Trophoblast cell (in vitro differentiated cells and primary cell): ENCODE measurements around the gene ADAMTS15.

ENCODE experiments used
- DNase-seq, 2 donors: peaks; one replicate each; pipeline ENCODE4 v3.0.0-alpha.2; 2016
- H2AFZ ChIP-seq: 2 replicates; pipeline ENCODE4 v1.6.1; 2013; ENCODE audit warnings: low read length, moderate library complexity, mild to moderate bottlenecking; ENCODE audit not compliant: insufficient read depth, poor library complexity
- H2AK5ac ChIP-seq: 2 replicates; pipeline ENCODE4 v1.6.1; 2013; ENCODE audit warnings: mild to moderate bottlenecking, low read length
- H2BK120ac ChIP-seq: 2 replicates; pipeline ENCODE4 v1.6.1; 2013; ENCODE audit warnings: low read length, mild to moderate bottlenecking, moderate library complexity; ENCODE audit not compliant: insufficient read depth, poor library complexity
- H2BK12ac ChIP-seq: 2 replicates; pipeline ENCODE4 v1.6.1; 2013; ENCODE audit warnings: mild to moderate bottlenecking, low read length, moderate library complexity
- H2BK5ac ChIP-seq: 2 replicates; pipeline ENCODE4 v1.6.1; 2013; ENCODE audit warnings: low read length, low read depth, moderate library complexity, mild to moderate bottlenecking; ENCODE audit not compliant: poor library complexity
- H3K14ac ChIP-seq: 2 replicates; pipeline ENCODE4 v1.6.1; 2013; ENCODE audit warnings: mild to moderate bottlenecking, low read length
- H3K18ac ChIP-seq: 2 replicates; pipeline ENCODE4 v1.6.1; 2013; ENCODE audit warnings: mild to moderate bottlenecking, low read length
- H3K23ac ChIP-seq: 2 replicates; pipeline ENCODE4 v1.6.1; 2013; ENCODE audit warnings: low read length
- H3K27ac ChIP-seq: 2 replicates; pipeline ENCODE4 v1.5.1; 2013; ENCODE audit warnings: low read depth, mild to moderate bottlenecking, inconsistent platforms, low read length, moderate library complexity
- H3K27me3 ChIP-seq: 2 replicates; pipeline ENCODE4 v1.6.1; 2013; ENCODE audit warnings: inconsistent platforms, mild to moderate bottlenecking, low read length, moderate library complexity; ENCODE audit not compliant: insufficient read depth
- H3K36me3 ChIP-seq, 2 experiments: 1 replicate in 1 of 2; 2 replicates in 1 of 2; pipeline ENCODE4 v1.6.1; 2013; ENCODE audit warnings: low read length in 2 of 2, mild to moderate bottlenecking in 2 of 2, moderate library complexity in 1 of 2; ENCODE audit not compliant: insufficient read depth in 2 of 2, control insufficient read depth in 1 of 2
- H3K4ac ChIP-seq: 2 replicates; pipeline ENCODE4 v1.6.1; 2013; ENCODE audit warnings: low read depth, mild to moderate bottlenecking, low read length, moderate library complexity
- H3K4me1 ChIP-seq, 2 experiments: 1 replicate in 1 of 2; 2 replicates in 1 of 2; pipeline ENCODE4 v1.6.1; 2013; ENCODE audit warnings: low read length in 2 of 2, mild to moderate bottlenecking in 2 of 2, moderate library complexity in 1 of 2; ENCODE audit not compliant: insufficient read depth in 2 of 2, control insufficient read depth in 1 of 2
- H3K4me2 ChIP-seq: 2 replicates; pipeline ENCODE4 v1.6.1; 2013; ENCODE audit warnings: inconsistent platforms, mild to moderate bottlenecking, low read length, moderate library complexity
- H3K4me3 ChIP-seq: 2 replicates; pipeline ENCODE4 v1.5.1; 2013; ENCODE audit warnings: mild to moderate bottlenecking, low read depth, low read length, inconsistent platforms
- H3K79me1 ChIP-seq: one replicate; pipeline ENCODE4 v1.6.1; 2013; ENCODE audit warnings: low read length
- H3K79me2 ChIP-seq: 2 replicates; pipeline ENCODE4 v1.6.1; 2013; ENCODE audit warnings: low read length, mild to moderate bottlenecking; ENCODE audit not compliant: control insufficient read depth, insufficient read depth, poor library complexity
- H3K9ac ChIP-seq: 2 replicates; pipeline ENCODE4 v1.6.1; 2013; ENCODE audit warnings: mild to moderate bottlenecking, low read length
- H3K9me3 ChIP-seq: 2 replicates; pipeline ENCODE4 v1.6.1; 2013; ENCODE audit warnings: low read depth, mild to moderate bottlenecking, control low read depth, inconsistent platforms, low read length; ENCODE audit not compliant: insufficient read depth
- H4K12ac ChIP-seq: 2 replicates; pipeline ENCODE4 v1.6.1; 2013; ENCODE audit warnings: low read depth, mild to moderate bottlenecking, low read length, moderate library complexity
- H4K8ac ChIP-seq: 2 replicates; pipeline ENCODE4 v1.6.1; 2013; ENCODE audit warnings: low read depth, mild to moderate bottlenecking, low read length, moderate library complexity
- H4K91ac ChIP-seq: one replicate; pipeline ENCODE4 v1.6.1; 2013; ENCODE audit warnings: low read depth, mild to moderate bottlenecking, low read length, moderate library complexity
- WGBS: extraction: QIAGEN DNeasy Blood & Tissue Kit; methylation state at CpG from one replicate; pipeline ENCODE4 v1.1.7; 2013; ENCODE audit warnings: missing lambda C conversion rate; ENCODE audit not compliant: insufficient read length, insufficient coverage; ENCODE audit errors: extremely low coverage; 5-methylcytosine and 5-hydroxymethylcytosine counted together

Gene ADAMTS15

GRCh38 chr11:130409594-130410388 lies 38.7 kb upstream of the ADAMTS15 start:
- Histone ChIP-seq H3K4me2 (no peak overlapping the region), H3K18ac (no peak overlapping the region), H2BK12ac (no peak overlapping the region), H2BK120ac (no peak overlapping the region), H3K4me1 (no peaks in the 10 kb centered on the region), H4K12ac (no peak overlapping the region), H3K9ac (no peak overlapping the region), H3K36me3 (no peaks in the 10 kb centered on the region), H4K91ac (no peak overlapping the region), H3K4ac (no peak overlapping the region), H3K27me3 (no peaks in the 10 kb centered on the region), H2AFZ (no peak overlapping the region), H3K23ac (no peak overlapping the region), H2AK5ac (no peak overlapping the region), H3K4me3 (no peak overlapping the region), H3K79me2 (no peaks in the 10 kb centered on the region), H3K79me1 (no peaks in the 10 kb centered on the region), H3K9me3 (no peaks in the 10 kb centered on the region), H2BK5ac (no peak overlapping the region), H3K14ac (no peak overlapping the region), H4K8ac (no peak overlapping the region), H3K27ac (no peak overlapping the region)
- DNase-seq, result no peak
- no CpG with 5 or more reads among the region's 7 CpGs for WGBS

- Histone ChIP-seq H4K8ac (no peak overlapping the region), H3K9ac (no peak overlapping the region), H3K23ac (no peak overlapping the region), H2AFZ (no peak overlapping the region), H3K14ac (no peak overlapping the region), H3K18ac (no peak overlapping the region), H3K27me3 (no peaks in the 10 kb centered on the region), H4K91ac (no peak overlapping the region), H3K9me3 (no peaks in the 10 kb centered on the region), H3K27ac (no peak overlapping the region), H3K4ac (no peak overlapping the region), H3K4me1 (no peaks in the 10 kb centered on the region), H3K79me2 (no peaks in the 10 kb centered on the region), H2BK12ac (no peak overlapping the region), H3K4me2 (no peak overlapping the region), H3K79me1 (no peaks in the 10 kb centered on the region), H2AK5ac (no peak overlapping the region), H4K12ac (no peak overlapping the region), H3K36me3 (no peaks in the 10 kb centered on the region), H3K4me3 (no peak overlapping the region), H2BK120ac (no peak overlapping the region), H2BK5ac (no peak overlapping the region)
- WGBS, result no CpG with 5 or more reads among the region's 11 CpGs
- no peak for DNase-seq
These were observed 37.2 kb upstream of the ADAMTS15 start for GRCh38 chr11:130411223-130411622.

GRCh38 chr11:130413405-130414106 lies 34.9 kb upstream of the ADAMTS15 start:
- Histone ChIP-seq H3K79me1 (no peaks in the 10 kb centered on the region), H2BK5ac (no peak overlapping the region), H3K4me2 (no peak overlapping the region), H3K4ac (no peak overlapping the region), H3K9ac (no peak overlapping the region), H3K14ac (no peak overlapping the region), H2BK120ac (no peak overlapping the region), H4K91ac (no peak overlapping the region), H3K9me3 (no peaks in the 10 kb centered on the region), H2AFZ (no peak overlapping the region), H4K8ac (no peak overlapping the region), H3K4me3 (no peak overlapping the region), H2AK5ac (no peak overlapping the region), H3K27ac (no peak overlapping the region), H3K36me3 (no peaks in the 10 kb centered on the region), H3K79me2 (no peaks in the 10 kb centered on the region), H4K12ac (no peak overlapping the region), H3K27me3 (no peaks in the 10 kb centered on the region), H3K18ac (no peak overlapping the region), H2BK12ac (no peak overlapping the region), H3K23ac (no peak overlapping the region), H3K4me1 (no peaks in the 10 kb centered on the region)
- DNase-seq, result peak in 1 of 2 donors; percentile 26
- no CpG with 5 or more reads among the region's 16 CpGs for WGBS

- Histone ChIP-seq H2AFZ (no peak overlapping the region), H3K14ac (no peak overlapping the region), H2BK5ac (no peak overlapping the region), H3K4me2 (no peak overlapping the region), H4K12ac (no peak overlapping the region), H3K36me3 (no peaks in the 10 kb centered on the region), H3K4ac (no peak overlapping the region), H3K79me1 (no peaks in the 10 kb centered on the region), H3K27me3 (no peaks in the 10 kb centered on the region), H3K18ac (no peak overlapping the region), H2BK120ac (no peak overlapping the region), H3K9ac (no peak overlapping the region), H4K91ac (no peak overlapping the region), H2AK5ac (no peak overlapping the region), H3K79me2 (no peaks in the 10 kb centered on the region), H3K4me1 (no peaks in the 10 kb centered on the region), H3K27ac (no peak overlapping the region), H3K23ac (no peak overlapping the region), H4K8ac (no peak overlapping the region), H3K9me3 (no peaks in the 10 kb centered on the region), H2BK12ac (no peak overlapping the region), H3K4me3 (no peak overlapping the region)
- WGBS, result no CpG with 5 or more reads among the region's 24 CpGs
- no peak for DNase-seq
These were observed 34.1 kb upstream of the ADAMTS15 start for GRCh38 chr11:130414107-130415080.
